ENCODE data around the gene SLC5A1. TPM values are rescaled to one million over a fixed set of nuclear protein-coding genes. Genes with fewer than 3 reads are reported as not detected.

SLC5A1 gene
- total and polyA plus RNA-seq, 10 donors, result 0.24 to 12.9 (median 1.9) TPM

DNA sequence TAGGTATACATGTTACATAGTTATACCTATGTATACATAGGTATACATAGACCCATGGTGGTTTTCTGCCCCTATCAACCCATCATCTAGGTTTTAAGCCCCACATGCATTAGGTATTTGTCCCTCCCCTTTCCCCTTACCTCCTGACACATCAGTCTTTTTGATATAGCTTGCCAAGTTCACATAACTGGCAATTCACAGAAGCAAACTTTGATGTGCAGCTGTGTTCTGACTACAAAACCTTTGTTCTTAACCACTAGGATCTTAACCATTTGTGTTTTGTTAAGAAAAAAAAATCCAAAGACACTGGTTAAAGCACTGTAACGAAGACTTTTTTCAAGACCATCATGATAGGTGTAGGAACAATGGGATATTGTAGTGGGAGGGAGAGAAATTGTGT is 42.9 kb upstream of the SLC5A1 start:
- no peaks in the 10 kb centered on the region for H3K4me1 ChIP-seq
- H3K27me3 ChIP-seq (replicated peaks in 1 of 7), result peaks cover 0 to 28% (median 0%) of the 10 kb centered on the region in 7 donors
- 50 to 79% (median 68%) methylated on average over 1 of the region's 1 CpG for WGBS, 5 donors
- no peak overlapping the region for H3K4me3 ChIP-seq
- no peak for DNase-seq
- no peaks in the 10 kb centered on the region for H3K36me3 ChIP-seq
- H3K9me3 ChIP-seq, result no peaks in the 10 kb centered on the region
- H3K27ac ChIP-seq, result no peak overlapping the region
- no peak for TF ChIP-seq POLR2AphosphoS5 (IDR thresholded peaks at IDR 0.05)
- TF ChIP-seq POLR2A (IDR thresholded peaks at IDR 0.05), result no peak
- TF ChIP-seq, protein P1, sequence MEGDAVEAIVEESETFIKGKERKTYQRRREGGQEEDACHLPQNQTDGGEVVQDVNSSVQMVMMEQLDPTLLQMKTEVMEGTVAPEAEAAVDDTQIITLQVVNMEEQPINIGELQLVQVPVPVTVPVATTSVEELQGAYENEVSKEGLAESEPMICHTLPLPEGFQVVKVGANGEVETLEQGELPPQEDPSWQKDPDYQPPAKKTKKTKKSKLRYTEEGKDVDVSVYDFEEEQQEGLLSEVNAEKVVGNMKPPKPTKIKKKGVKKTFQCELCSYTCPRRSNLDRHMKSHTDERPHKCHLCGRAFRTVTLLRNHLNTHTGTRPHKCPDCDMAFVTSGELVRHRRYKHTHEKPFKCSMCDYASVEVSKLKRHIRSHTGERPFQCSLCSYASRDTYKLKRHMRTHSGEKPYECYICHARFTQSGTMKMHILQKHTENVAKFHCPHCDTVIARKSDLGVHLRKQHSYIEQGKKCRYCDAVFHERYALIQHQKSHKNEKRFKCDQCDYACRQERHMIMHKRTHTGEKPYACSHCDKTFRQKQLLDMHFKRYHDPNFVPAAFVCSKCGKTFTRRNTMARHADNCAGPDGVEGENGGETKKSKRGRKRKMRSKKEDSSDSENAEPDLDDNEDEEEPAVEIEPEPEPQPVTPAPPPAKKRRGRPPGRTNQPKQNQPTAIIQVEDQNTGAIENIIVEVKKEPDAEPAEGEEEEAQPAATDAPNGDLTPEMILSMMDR (IDR thresholded peaks at IDR 0.05 in 8 of 11, conservative IDR thresholded peaks at IDR 0.05 in 3 of 11), result no peak
- intact Hi-C loops (cut with DNase I; ENCODE audit: low total_unique reads), result no loop called here

DNA sequence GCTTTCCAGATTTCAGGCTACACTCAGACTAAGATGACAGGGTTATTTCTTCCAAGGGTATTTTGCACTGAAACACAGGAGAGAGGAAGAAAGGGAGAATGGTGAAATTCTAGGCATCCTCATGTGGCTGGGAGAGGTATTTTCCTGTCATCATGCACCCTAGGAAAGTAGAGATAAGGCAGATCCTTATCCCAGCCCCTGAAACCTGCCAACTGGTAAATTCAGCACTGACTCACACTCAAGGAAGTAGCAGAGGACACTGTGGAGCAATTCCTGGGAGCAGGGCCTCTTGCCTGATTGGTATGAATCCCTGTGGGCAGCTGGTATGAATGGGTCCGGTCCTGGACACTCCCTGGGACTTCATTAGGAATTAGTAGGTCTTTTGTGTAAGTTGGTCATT is 37.6 kb upstream of the SLC5A1 start:
- Histone ChIP-seq H3K4me1 (no peaks in the 10 kb centered on the region), H3K4me3 (no peak overlapping the region), H3K36me3 (no peaks in the 10 kb centered on the region), H3K27me3 (replicated peaks in 1 of 7) (peaks cover 0 to 23% (median 0%) of the 10 kb centered on the region in 7 donors), H3K27ac (no peak overlapping the region), H3K9me3 (peaks cover 0 to 10% (median 0%) of the 10 kb centered on the region in 8 donors)
- intact Hi-C loops (cut with DNase I; ENCODE audit: low total_unique reads), result no loop called here
- 60 to 90% (median 72%) methylated on average over 1 of the region's 1 CpG for WGBS, 5 donors
- TF ChIP-seq, protein P1 (IDR thresholded peaks at IDR 0.05 in 8 of 11, conservative IDR thresholded peaks at IDR 0.05 in 3 of 11), result no peak
- TF ChIP-seq POLR2A (IDR thresholded peaks at IDR 0.05) (no peak), POLR2AphosphoS5 (IDR thresholded peaks at IDR 0.05) (no peak)
- DNase-seq, result no peak

DNA sequence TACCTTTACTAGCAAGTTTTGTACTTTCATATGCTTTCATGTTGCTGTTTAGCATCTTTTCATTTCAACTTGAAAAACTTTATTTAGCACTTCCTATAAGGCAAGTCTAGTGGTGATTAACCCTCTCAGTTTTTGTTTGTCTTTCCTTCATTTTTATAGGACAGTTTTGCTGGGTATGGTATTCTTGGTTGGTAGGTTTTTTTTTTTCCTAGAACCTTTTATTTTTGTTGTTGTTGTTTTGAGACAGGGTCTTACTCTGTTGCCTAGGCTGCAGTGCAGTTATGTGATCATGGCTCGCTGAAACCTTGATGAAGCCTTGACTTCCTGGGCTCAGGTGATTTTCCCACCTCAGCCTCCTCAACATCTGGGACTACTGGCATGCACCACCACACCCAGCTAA is 29.9 kb upstream of the SLC5A1 start:
- H3K27me3 ChIP-seq (replicated peaks in 1 of 7), result peaks cover 0 to 13% (median 0%) of the 10 kb centered on the region in 7 donors
- H3K27ac ChIP-seq, result no peak overlapping the region
- intact Hi-C loops (cut with DNase I; ENCODE audit: low total_unique reads), result no loop called here
- H3K36me3 ChIP-seq, result no peaks in the 10 kb centered on the region
- H3K4me1 ChIP-seq, result no peaks in the 10 kb centered on the region
- no peak for DNase-seq
- TF ChIP-seq POLR2AphosphoS5 (IDR thresholded peaks at IDR 0.05), result no peak
- no peak for TF ChIP-seq POLR2A (IDR thresholded peaks at IDR 0.05)
- TF ChIP-seq, protein P1 (IDR thresholded peaks at IDR 0.05 in 8 of 11, conservative IDR thresholded peaks at IDR 0.05 in 3 of 11), result no peak
- H3K4me3 ChIP-seq, result no peak overlapping the region
- 79 to 100% (median 93%) methylated on average over 1 of the region's 1 CpG for WGBS, 5 donors
- H3K9me3 ChIP-seq, result peaks cover 5 to 63% (median 49%) of the 10 kb centered on the region in 8 donors

GRCh38 chr22:32016081-32016480 is 27.0 kb upstream of the SLC5A1 start:
- TF ChIP-seq POLR2A (IDR thresholded peaks at IDR 0.05), result no peak
- TF ChIP-seq POLR2AphosphoS5 (IDR thresholded peaks at IDR 0.05), result no peak
- TF ChIP-seq, protein P1 (IDR thresholded peaks at IDR 0.05 in 8 of 11, conservative IDR thresholded peaks at IDR 0.05 in 3 of 11), result no peak
- H3K9me3 ChIP-seq, result peaks cover 5 to 53% (median 44%) of the 10 kb centered on the region in 8 donors

More at GRCh38 chr22:32016081-32016480, 27.0 kb upstream of the SLC5A1 start:
- WGBS, 5 donors, result 79 to 90% (median 86%) methylated on average over 5 of the region's 5 CpGs
- DNase-seq, result no peak
- intact Hi-C loops (cut with DNase I; ENCODE audit: low total_unique reads), result no loop called here
- Histone ChIP-seq H3K4me3 (no peak overlapping the region), H3K27me3 (replicated peaks in 1 of 7) (peaks cover 0 to 13% (median 0%) of the 10 kb centered on the region in 7 donors), H3K27ac (no peak overlapping the region), H3K4me1 (no peaks in the 10 kb centered on the region), H3K36me3 (no peaks in the 10 kb centered on the region)

All from spleen (tissue), 11 donors.